ENCODE data around the gene HYCC2. TPM values are rescaled to one million over a fixed set of nuclear protein-coding genes. Genes with fewer than 3 reads are reported as not detected.
"Not testable (repeated sequence)": the region's sequence is repeated elsewhere in the genome, so short reads cannot be mapped to it uniquely, and the experiment has no call there.

Gene HYCC2
- polyA plus RNA-seq, 4 donors: 12.1 to 17.8 (median 14.5) TPM

DNA sequence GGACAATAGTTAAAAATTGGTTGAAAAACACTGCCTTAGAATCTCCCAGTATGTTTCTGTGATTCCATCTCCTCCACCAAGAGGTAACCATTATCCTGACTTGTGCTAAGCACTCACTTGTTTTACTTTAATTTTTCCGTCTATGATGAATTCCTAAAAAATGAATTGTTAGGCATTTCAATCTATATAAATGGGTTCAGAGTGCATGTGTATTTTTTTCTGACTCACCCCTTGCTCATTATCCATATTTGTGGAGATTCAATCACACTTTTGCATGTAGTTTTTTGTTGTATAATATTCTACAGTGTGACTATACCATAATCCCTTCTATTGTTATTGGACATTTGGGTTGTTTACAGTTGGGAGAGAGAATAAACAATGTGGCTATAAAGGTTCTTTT lies 1.6 kb upstream of the HYCC2 start:
- no peak for DNase-seq (ENCODE audit: low read depth in 4 of 4, low spot score in 3 of 4)

GRCh38 chr2:201072201-201072530 lies 695 bp upstream of the HYCC2 start:
- DNase-seq (ENCODE audit: low read depth in 4 of 4, low spot score in 3 of 4): no peak

DNA sequence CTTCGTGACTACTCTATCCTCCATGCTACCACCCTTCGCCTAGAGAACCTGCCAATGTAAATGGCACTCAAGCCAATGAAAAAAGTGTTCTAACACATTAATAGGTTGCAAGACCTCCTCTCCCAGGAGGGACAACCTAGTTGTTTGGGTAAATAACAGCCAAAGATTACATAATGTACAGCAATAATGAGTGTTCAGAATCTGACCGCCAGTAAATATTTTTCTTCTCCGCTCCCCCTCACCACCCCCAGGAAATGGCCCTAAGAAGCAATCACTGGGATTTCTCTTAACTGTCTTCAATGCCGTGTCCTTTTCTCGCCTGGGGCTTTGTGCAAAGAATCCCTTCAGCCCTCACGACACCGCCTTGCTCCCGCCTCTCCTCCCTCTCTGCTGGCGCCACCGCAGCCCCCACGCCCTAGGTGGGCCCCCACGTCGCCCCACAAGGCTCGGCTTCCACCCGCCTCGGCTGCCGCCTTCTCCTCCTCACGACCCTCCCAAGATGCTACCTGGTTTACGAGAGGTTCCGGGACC lies 458 bp downstream of the HYCC2 start:
- no peak for DNase-seq (ENCODE audit: low read depth in 4 of 4, low spot score in 3 of 4)

DNA sequence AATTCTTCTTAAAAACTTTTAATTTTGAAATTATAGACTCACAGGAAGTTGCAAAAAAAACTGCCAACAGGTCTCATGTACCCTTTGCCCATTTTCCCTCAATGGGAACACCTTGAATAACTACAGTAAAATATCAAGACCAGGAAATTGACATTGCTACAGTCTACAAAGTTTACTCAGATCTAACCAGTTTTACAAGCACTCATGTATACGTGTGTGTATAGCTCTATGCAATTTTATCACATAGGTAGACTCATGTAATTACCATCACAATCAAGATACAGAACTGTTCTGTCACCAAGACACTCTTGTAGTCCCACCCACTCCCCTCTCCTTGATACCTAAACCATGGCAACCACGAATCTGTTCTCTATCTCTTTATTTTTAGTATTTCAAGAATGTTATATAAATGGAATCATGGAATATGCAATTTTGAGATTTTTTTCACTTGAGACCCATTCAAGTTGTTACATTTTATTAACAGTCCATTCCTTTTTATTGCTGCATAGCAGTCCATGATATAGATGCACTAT lies 6.6 kb downstream of the HYCC2 start:
- DNase-seq (ENCODE audit: low read depth in 4 of 4, low spot score in 3 of 4): no peak

- DNase-seq (ENCODE audit: low read depth in 4 of 4, low spot score in 3 of 4): not testable (repeated sequence)
Observed at GRCh38 chr2:201063516-201063915, 8.0 kb downstream of the HYCC2 start.

- DNase-seq (ENCODE audit: low read depth in 4 of 4, low spot score in 3 of 4): no peak
Observed at GRCh38 chr2:201059961-201060755, 11.3 kb downstream of the HYCC2 start.

DNA sequence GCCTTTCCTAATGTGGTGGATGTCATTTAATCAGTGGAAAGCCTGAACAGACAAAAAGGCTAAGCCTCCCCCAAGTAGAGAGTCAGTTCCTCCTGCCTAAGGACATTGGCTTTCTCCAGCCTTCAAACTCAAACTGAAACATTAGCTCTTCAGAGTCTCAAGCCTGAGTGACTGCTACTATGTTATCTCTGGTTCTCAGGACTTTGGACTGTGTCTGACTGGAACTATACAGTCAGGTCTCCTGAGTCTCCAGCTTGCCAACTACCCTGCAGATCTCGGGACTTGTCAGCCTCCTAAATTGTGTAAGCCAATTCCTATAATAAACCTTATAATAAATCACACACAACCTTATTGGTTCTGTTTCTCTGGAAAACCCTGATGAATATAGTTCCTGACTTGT lies 12.6 kb downstream of the HYCC2 start:
- DNase-seq (ENCODE audit: low read depth in 4 of 4, low spot score in 3 of 4): no peak

DNA sequence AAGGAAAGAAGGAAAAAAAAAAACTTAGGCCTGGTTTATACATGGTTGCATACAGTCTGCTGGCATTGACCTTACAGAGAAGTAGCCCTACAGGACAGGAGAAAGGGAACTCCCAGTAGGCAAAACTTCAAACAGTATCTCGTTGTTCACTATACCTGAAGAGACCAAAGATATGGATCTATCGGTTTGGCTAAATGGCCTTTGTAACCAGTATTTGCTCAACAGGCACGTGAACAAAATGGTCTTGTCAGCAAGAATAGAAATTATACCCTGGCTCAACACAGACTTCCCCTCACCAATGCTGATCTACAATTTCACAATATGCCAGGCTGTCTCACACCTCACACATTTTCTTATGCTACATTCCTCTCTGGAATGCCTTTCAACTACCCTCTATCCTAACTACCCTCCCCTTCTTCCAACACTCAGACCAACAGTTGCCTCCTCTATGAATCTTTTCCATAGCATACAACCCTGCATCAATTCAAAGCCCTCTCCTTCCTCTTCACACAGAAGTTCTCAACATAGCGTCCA lies 13.7 kb downstream of the HYCC2 start:
- no peak for DNase-seq (ENCODE audit: low read depth in 4 of 4, low spot score in 3 of 4)

DNA sequence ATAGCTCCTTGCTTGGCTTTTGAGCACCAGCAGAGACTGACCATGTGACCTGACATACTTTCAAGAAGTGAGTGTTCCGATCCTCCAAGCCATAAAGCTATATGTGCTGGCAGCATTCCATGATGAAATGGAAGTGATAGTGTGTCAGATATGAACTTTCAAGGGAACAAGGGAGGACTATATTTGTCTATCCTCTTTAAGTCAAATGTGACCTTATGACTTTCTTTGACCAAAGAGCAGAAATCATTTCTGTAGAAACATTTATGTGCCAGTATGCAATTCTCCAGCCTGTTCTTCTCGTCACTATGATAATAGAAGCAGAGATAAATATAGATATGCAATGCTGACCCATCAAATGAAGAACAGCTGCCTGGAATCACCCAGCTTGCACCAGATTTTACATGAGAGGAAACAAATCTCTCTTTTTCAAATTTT lies 14.4 kb downstream of the HYCC2 start:
- DNase-seq (ENCODE audit: low read depth in 4 of 4, low spot score in 3 of 4): no peak

DNA sequence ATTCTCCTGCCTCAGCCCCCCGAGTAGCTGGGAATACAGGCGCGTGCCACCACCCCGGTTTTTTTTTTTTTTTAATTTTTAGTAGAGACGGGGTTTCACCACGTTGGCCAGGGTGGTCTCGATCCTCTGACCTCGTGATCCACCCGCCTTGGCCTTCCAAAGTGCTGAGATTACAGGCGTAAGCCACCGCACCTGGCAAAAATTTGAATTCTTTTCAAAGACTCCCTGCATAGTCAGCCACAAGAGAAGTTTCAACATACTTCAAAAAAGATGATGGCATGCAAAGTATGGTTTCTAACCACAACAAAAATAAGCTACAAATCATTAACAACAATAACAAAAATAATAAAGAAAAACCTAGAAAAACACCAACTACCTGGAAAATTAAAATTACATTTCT lies 22.0 kb downstream of the HYCC2 start:
- no peak for DNase-seq (ENCODE audit: low read depth in 4 of 4, low spot score in 3 of 4)

- no peak for DNase-seq (ENCODE audit: low read depth in 4 of 4, low spot score in 3 of 4)
Observed at GRCh38 chr2:201046881-201047280, 24.6 kb downstream of the HYCC2 start.

- not testable (repeated sequence) for DNase-seq (ENCODE audit: low read depth in 4 of 4, low spot score in 3 of 4)
Observed at GRCh38 chr2:201043050-201043449, 28.4 kb downstream of the HYCC2 start.

GRCh38 chr2:201042451-201042850 lies 29.0 kb downstream of the HYCC2 start:
- not testable (repeated sequence) for DNase-seq (ENCODE audit: low read depth in 4 of 4, low spot score in 3 of 4)

DNA sequence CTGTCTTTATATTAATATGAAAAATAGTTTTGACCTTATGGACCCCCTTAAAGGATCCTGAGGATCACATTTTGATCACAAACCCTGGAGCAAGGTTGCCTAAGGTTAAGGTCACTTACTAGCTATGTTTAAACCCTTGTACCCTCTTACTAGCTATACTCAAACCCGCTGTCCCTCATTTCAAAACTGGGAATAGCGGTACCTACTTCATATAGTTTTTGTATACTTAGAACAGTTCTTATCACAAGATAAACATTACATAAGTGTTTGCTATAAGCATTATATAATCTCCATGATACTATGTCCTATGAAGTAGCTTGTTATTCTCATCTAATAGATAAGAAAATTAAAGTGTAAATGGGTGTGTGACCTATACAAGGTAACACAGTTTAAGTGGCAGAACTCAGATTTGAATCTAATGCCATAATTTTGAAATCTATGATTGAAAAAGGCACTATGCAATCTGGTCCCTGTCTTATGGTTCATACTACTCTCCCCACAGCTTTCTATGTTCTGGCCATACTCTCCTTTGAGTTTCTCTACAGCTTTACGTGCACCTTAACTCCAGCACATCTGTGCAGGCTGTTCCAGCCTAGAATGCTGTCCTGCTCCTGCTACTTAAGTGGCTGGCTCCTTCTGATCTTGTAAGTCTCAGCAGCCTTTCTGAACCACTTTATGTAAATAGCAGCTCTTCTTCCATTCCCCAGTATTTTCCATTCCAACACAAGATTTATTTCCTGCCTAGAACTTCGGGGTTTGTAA lies 30.4 kb downstream of the HYCC2 start:
- no peak for DNase-seq (ENCODE audit: low read depth in 4 of 4, low spot score in 3 of 4)

DNA sequence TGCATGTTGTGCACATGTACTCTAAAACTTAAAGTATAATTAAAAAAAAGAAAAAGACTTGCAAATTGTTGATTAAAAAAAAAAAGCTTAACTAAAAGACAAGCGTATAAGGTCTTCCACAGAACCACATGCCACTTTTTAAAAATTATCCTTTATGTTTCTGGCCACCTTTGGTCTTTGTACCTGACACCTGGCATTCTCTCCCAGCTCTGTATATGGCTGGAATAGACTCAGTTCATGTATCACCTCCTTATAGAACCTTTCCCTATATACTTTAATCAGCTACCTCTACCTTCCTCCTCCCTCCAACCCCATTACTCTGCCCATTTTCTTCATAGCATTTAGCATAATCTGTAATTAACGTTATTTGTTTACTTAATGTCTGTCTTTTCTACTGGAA lies 32.6 kb downstream of the HYCC2 start:
- no peak for DNase-seq (ENCODE audit: low read depth in 4 of 4, low spot score in 3 of 4)

GRCh38 chr2:201038361-201038760 lies 33.1 kb downstream of the HYCC2 start:
- not testable (repeated sequence) for DNase-seq (ENCODE audit: low read depth in 4 of 4, low spot score in 3 of 4)

DNA sequence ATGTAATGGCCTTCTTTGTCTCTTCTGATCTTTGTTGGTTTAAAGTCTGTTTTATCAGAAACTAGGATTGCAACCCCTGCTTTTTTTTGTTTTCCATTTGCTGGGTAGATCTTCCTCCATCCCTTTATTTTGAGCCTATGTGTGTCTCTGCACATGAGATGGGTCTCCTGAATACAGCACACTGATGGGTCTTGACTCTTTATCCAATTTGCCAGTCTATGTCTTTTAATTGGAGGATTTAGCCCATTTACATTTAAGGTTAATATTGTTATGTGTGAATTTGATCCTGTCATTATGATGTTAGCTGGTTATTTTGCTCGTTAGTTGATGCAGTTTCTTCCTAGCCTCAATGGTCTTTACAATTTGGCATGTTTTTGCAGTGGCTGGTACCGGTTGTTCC lies 37.1 kb downstream of the HYCC2 start:
- DNase-seq (ENCODE audit: low read depth in 4 of 4, low spot score in 3 of 4): not testable (repeated sequence)

DNA sequence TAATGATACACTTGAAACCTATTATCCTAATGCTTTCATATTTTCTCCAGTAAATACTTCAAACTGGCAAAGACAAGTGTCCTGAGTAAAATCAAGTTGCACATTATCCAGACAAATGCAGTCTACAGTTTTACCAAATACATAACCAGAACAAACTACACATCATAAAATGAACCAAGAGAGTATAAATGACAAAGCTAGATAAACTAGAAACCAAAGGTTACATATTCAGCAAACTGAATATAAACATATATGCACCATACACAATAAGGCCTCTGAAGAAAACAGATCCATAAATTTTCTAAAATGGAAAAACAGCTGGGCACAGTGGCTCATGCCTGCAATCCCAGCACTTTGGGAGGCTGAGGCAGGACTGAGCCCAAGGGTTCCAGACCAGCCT lies 47.0 kb downstream of the HYCC2 start:
- no peak for DNase-seq (ENCODE audit: low read depth in 4 of 4, low spot score in 3 of 4)

DNA sequence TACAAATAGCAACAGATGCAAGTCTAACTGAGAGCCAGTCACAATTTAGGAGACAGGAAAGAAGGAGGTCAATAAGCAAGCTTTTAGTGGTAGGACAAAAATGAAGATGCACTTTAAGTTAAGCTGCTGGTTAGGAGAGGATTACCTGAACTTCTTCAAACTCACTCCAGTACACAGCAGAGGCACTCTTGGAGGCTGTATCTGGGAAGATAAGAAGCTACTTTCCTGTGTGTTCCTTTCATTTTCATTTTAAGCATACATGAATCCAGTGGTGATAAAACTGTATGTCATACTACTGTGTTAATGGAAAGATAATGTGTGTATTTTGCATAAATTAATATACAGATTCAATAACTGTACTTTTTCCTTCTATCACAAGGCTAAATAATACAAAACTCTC lies 49.6 kb downstream of the HYCC2 start:
- DNase-seq (ENCODE audit: low read depth in 4 of 4, low spot score in 3 of 4): no peak

Data from left renal pelvis (tissue), 4 donors.